HepG2 (cell line): ENCODE data around the gene TAGLN. TPM values are rescaled to one million over a fixed set of nuclear protein-coding genes. Genes with fewer than 3 reads are reported as not detected.

ENCODE experiments used
- ASH2L ChIP-seq: fragments of 300-600, 200-600 bp; sonication (generic); IDR thresholded peaks from 2 replicates; pipeline ENCODE4 v1.7.0; 2017; ENCODE audit warnings: low read depth, mild to moderate bottlenecking, moderate library complexity, mixed read lengths, low read length; ENCODE audit not compliant: insufficient read length
- BCL3 ChIP-seq: sonication (generic); formaldehyde crosslinking; IDR thresholded peaks from 2 replicates; pipeline ENCODE4 v1.5.1; 2020; ENCODE audit warnings: mild to moderate bottlenecking, missing genetic modification reagents, moderate library complexity
- GLI4 ChIP-seq: sonication (generic); formaldehyde crosslinking; IDR thresholded peaks from 2 replicates; pipeline ENCODE4 v1.5.1; 2020; ENCODE audit warnings: missing genetic modification reagents, mild to moderate bottlenecking, moderate library complexity, borderline replicate concordance
- GZF1 ChIP-seq: sonication (generic); formaldehyde crosslinking; IDR thresholded peaks from 2 replicates; pipeline ENCODE4 v1.5.1; 2020; ENCODE audit warnings: mild to moderate bottlenecking, missing genetic modification reagents
- KLF12 ChIP-seq: sonication (generic); formaldehyde crosslinking; IDR thresholded peaks from 2 replicates; pipeline ENCODE4 v1.4.0; 2020; ENCODE audit warnings: missing genetic modification reagents, borderline replicate concordance
- MYPOP ChIP-seq: sonication (generic); formaldehyde crosslinking; IDR thresholded peaks from 2 replicates; pipeline ENCODE4 v1.8.1; 2023; ENCODE audit warnings: mild to moderate bottlenecking, moderate library complexity, missing genetic modification reagents
- NKX3-1 ChIP-seq: sonication (generic); formaldehyde crosslinking; IDR thresholded peaks from 2 replicates; pipeline ENCODE4 v1.5.0; 2020; ENCODE audit warnings: missing genetic modification reagents
- PBX2 ChIP-seq: IDR thresholded peaks from 2 replicates; pipeline ENCODE4 v1.6.1; 2016; ENCODE audit warnings: control low read depth
- SIN3A ChIP-seq: IDR thresholded peaks from 2 replicates; pipeline ENCODE4 v1.6.1; 2011; ENCODE audit warnings: low read depth, mild to moderate bottlenecking, control low read depth, low read length, borderline replicate concordance
- SOX6 ChIP-seq, 2 experiments: fragments of 450-650 bp in 1 of 2; sonication (generic) in 1 of 2; formaldehyde crosslinking in 1 of 2; IDR thresholded peaks; 2 replicates each; pipeline versions ENCODE4 v1.4.0 to v1.6.1; 2017 to 2020; ENCODE audit warnings: antibody characterized with exemption in 1 of 2, mild to moderate bottlenecking in 1 of 2, missing genetic modification reagents in 1 of 2
- SP4 ChIP-seq: sonication (generic); formaldehyde crosslinking; IDR thresholded peaks from 2 replicates; pipeline ENCODE4 v1.8.1; 2023; ENCODE audit warnings: mild to moderate bottlenecking, missing genetic modification reagents
- SRF ChIP-seq: IDR thresholded peaks from 2 replicates; pipeline ENCODE4 v1.6.1; 2011; ENCODE audit warnings: mild to moderate bottlenecking, low read depth, low read length, moderate library complexity
- ZHX2 ChIP-seq, 2 experiments: sonication (generic) in 1 of 2; formaldehyde crosslinking in 1 of 2; IDR thresholded peaks; 2 replicates each; pipeline versions ENCODE4 v1.6.1 to v1.9.0; 2014 to 2022; ENCODE audit warnings: antibody characterized with exemption in 1 of 2, borderline replicate concordance in 1 of 2, inconsistent platforms in 1 of 2, low read depth in 1 of 2, missing genetic modification reagents in 1 of 2
- ZKSCAN5 ChIP-seq: sonication (generic); formaldehyde crosslinking; IDR thresholded peaks from 2 replicates; pipeline ENCODE4 v1.5.1; 2020; ENCODE audit warnings: mild to moderate bottlenecking, missing genetic modification reagents
- ZNF558 ChIP-seq: sonication (generic); formaldehyde crosslinking; IDR thresholded peaks from 2 replicates; pipeline ENCODE4 v1.9.0; 2022; ENCODE audit warnings: mild to moderate bottlenecking, missing genetic modification reagents, borderline replicate concordance
- ZNF567 ChIP-seq: sonication (generic); formaldehyde crosslinking; IDR thresholded peaks from 2 replicates; pipeline ENCODE4 v1.8.1; 2023; ENCODE audit warnings: mild to moderate bottlenecking, missing genetic modification reagents, borderline replicate concordance
- ZNF572 ChIP-seq: sonication (generic); formaldehyde crosslinking; IDR thresholded peaks from 2 replicates; pipeline ENCODE4 v1.5.1; 2020; ENCODE audit warnings: mild to moderate bottlenecking, missing genetic modification reagents
- ZNF792 ChIP-seq: IDR thresholded peaks from 2 replicates; pipeline ENCODE4 v1.6.1; 2016
- polyA plus RNA-seq, 8 experiments: library from polyadenylated mRNA; depleted of rRNA in 3 of 8; stranded (reverse) in 7 of 8; unstranded in 1 of 8; fragments of >200 nt; fragmentation: Illumina TruSeq in 4 of 8; extraction: Trizol in 4 of 8; gene quantifications; 2 replicates each; pipeline versions ENCODE4 v1.2.1 to v1.2.3, GENCODE V29; 2011 to 2016; ENCODE audit warnings: low read depth in 4 of 8, missing spikeins in 1 of 8, mixed read lengths in 1 of 8; ENCODE audit not compliant: insufficient read depth in 1 of 8
- total RNA-seq, 5 experiments: library from RNA; depleted of rRNA; stranded (reverse); fragments of >200 nt; fragmentation: Illumina TruSeq; extraction: Trizol; gene quantifications; 2 replicates each; pipeline ENCODE4 v1.2.3, GENCODE V29; 2016; ENCODE audit warnings: low read depth in 1 of 5

Gene TAGLN
- total and polyA plus RNA-seq, 2 of the 13 experiments (the other 11 are each of a cell fraction or from before 2014, with no cell fraction given): 12.6 to 75.4 TPM

GRCh38 chr11:117179048-117179999 is 19.8 kb upstream of the TAGLN start (continued):
- TF ChIP-seq MYPOP (no peak), ZKSCAN5 (CRISPR knock-in tag) (no peak), KLF12 (no peak), ZNF792 (CRISPR knock-in tag) (no peak), ASH2L (peak; percentile 11), NKX3-1 (CRISPR knock-in tag) (no peak; the same call in 1 of the 2 replicates), ZNF567 (CRISPR knock-in tag) (0 out of 2 replicates have a peak, but pooled peaks have one; percentile 50), SOX6 (IDR thresholded peaks at IDR 0.05) (no peak), SOX6 (CRISPR knock-in tag; IDR thresholded peaks at IDR 0.05) (no peak), GLI4 (CRISPR knock-in tag) (peak; percentile 41; the same call in 1 of the 2 replicates), SIN3A (no peak), BCL3 (CRISPR knock-in tag) (peak; percentile 73; the same call in 1 of the 2 replicates), ZNF572 (CRISPR knock-in tag) (no peak), PBX2 (CRISPR knock-in tag) (no peak), GZF1 (CRISPR knock-in tag) (no peak), ZNF558 (CRISPR knock-in tag) (peak; percentile 64; the same call in 1 of the 2 replicates), SRF (no peak), SP4 (CRISPR knock-in tag) (no peak), ZHX2 (IDR thresholded peaks at IDR 0.05; ENCODE audit: low read depth) (no peak), ZHX2 (CRISPR knock-in tag; IDR thresholded peaks at IDR 0.05; ENCODE audit: borderline replicate concordance) (no peak)
